IMR-90 (cell line): ENCODE measurements around the gene SERPINA5. TPM values are rescaled to one million over a fixed set of nuclear protein-coding genes. Genes with fewer than 3 reads are reported as not detected.

Source experiments
- ATAC-seq: fragments of 200-7000 bp; cut with Tn5 transposase; 2 replicates; pipeline ENCODE4 v1.9.1; 2020; ENCODE audit warnings: low read depth, mild to moderate bottlenecking, moderate library complexity
- BruUV-seq: library from RNA; stranded (reverse); fragments of 400-500 nt; replicated peaks from 2 replicates; lab custom pipeline; 2021; lab: Mats Ljungman, UMichigan
- CTCF ChIA-PET: fragments of 300-600 bp; formaldehyde crosslinking; extraction: SDS; loops from one replicate; lab custom pipeline; 2021; ENCODE audit warnings: antibody characterized with exemption; lab: Yijun Ruan, JAX
- POLR2A ChIA-PET: fragments of 300-600 bp; sonication (Branson Sonifier 250); formaldehyde crosslinking; loops from one replicate; lab custom pipeline; 2022; ENCODE audit warnings: antibody characterized with exemption; ENCODE audit not compliant: unreplicated experiment; lab: Charles Lee
- DNase-seq: peaks from one replicate; pipeline ENCODE4 v3.0.0; 2013
- H2AFZ ChIP-seq: replicated peaks from 2 replicates; pipeline ENCODE3; 2013; ENCODE audit warnings: low read length, mild to moderate bottlenecking; ENCODE audit not compliant: poor library complexity
- H2AK5ac ChIP-seq: 2 replicates; pipeline ENCODE4 v1.6.1; 2013; ENCODE audit warnings: low read depth, low read length, inconsistent platforms
- H2AK9ac ChIP-seq: replicated peaks from 2 replicates; pipeline ENCODE3; 2013; ENCODE audit warnings: mild to moderate bottlenecking, low read depth, low read length, moderate library complexity; ENCODE audit not compliant: poor library complexity
- H2BK120ac ChIP-seq: 2 replicates; pipeline ENCODE4 v1.6.1; 2013; ENCODE audit warnings: low read depth, low read length, inconsistent platforms
- H2BK15ac ChIP-seq: 3 replicates; pipeline ENCODE4 v1.6.1; 2013; ENCODE audit warnings: low read depth, low read length, inconsistent platforms
- H2BK20ac ChIP-seq: 2 replicates; pipeline ENCODE4 v1.6.1; 2013; ENCODE audit warnings: low read depth, mild to moderate bottlenecking, inconsistent platforms, low read length, moderate library complexity
- H2BK5ac ChIP-seq: 2 replicates; pipeline ENCODE4 v1.6.1; 2013; ENCODE audit warnings: mild to moderate bottlenecking, low read depth, low read length, inconsistent platforms; ENCODE audit not compliant: poor library complexity, severe bottlenecking
- H3K14ac ChIP-seq: replicated peaks from 2 replicates; pipeline ENCODE4 v1.6.1; 2013; ENCODE audit warnings: low read depth, low read length, inconsistent platforms
- H3K18ac ChIP-seq: 2 replicates; pipeline ENCODE4 v1.6.1; 2013; ENCODE audit warnings: low read depth, low read length, control low read depth
- H3K23ac ChIP-seq: 2 replicates; pipeline ENCODE4 v1.6.1; 2013; ENCODE audit warnings: low read depth, low read length, inconsistent platforms
- H3K27ac ChIP-seq: 2 replicates; pipeline ENCODE4 v1.5.1; 2013; ENCODE audit warnings: mild to moderate bottlenecking, control low read depth, low read length; ENCODE audit not compliant: insufficient read depth
- H3K27me3 ChIP-seq: 2 replicates; pipeline ENCODE4 v1.6.1; 2013; ENCODE audit warnings: low read length; ENCODE audit not compliant: control insufficient read depth, insufficient read depth
- H3K36me3 ChIP-seq: 2 replicates; pipeline ENCODE4 v1.6.1; 2013; ENCODE audit warnings: low read length, mixed read lengths; ENCODE audit not compliant: control insufficient read depth, insufficient read depth
- H3K4ac ChIP-seq: 2 replicates; pipeline ENCODE4 v1.6.1; 2013; ENCODE audit warnings: low read depth, low read length, inconsistent platforms
- H3K4me1 ChIP-seq: 2 replicates; pipeline ENCODE4 v1.6.1; 2013; ENCODE audit warnings: low read length, mixed read lengths; ENCODE audit not compliant: control insufficient read depth, insufficient read depth
- H3K4me2 ChIP-seq: 2 replicates; pipeline ENCODE4 v1.6.1; 2013; ENCODE audit warnings: low read depth, mild to moderate bottlenecking, control low read depth, low read length, moderate library complexity
- H3K4me3 ChIP-seq: 2 replicates; pipeline ENCODE4 v1.5.1; 2013; ENCODE audit warnings: low read depth, mild to moderate bottlenecking, control low read depth, low read length, moderate library complexity; ENCODE audit not compliant: insufficient read depth
- H3K56ac ChIP-seq: 2 replicates; pipeline ENCODE4 v1.6.1; 2013; ENCODE audit warnings: low read length, inconsistent platforms; ENCODE audit not compliant: insufficient read depth; ENCODE audit errors: extremely low read depth
- H3K79me1 ChIP-seq, 2 experiments: 2 replicates each; pipeline ENCODE4 v1.6.1; 2013; ENCODE audit warnings: low read length in 2 of 2, inconsistent platforms in 1 of 2, low read depth in 1 of 2
- H3K9ac ChIP-seq: 2 replicates; pipeline ENCODE4 v1.6.1; 2013; ENCODE audit warnings: low read depth, low read length, control low read depth
- H3K9me1 ChIP-seq: 2 replicates; pipeline ENCODE4 v1.6.1; 2013; ENCODE audit warnings: low read length, inconsistent platforms; ENCODE audit not compliant: insufficient read depth
- H3K9me3 ChIP-seq: 2 replicates; pipeline ENCODE4 v1.6.1; 2013; ENCODE audit warnings: low read length; ENCODE audit not compliant: control insufficient read depth, insufficient read depth
- H4K20me1 ChIP-seq: 2 replicates; pipeline ENCODE4 v1.6.1; 2013; ENCODE audit warnings: low read length, inconsistent platforms; ENCODE audit not compliant: insufficient read depth
- H4K5ac ChIP-seq: 2 replicates; pipeline ENCODE4 v1.6.1; 2013; ENCODE audit warnings: mild to moderate bottlenecking, low read depth, low read length, control low read depth
- H4K8ac ChIP-seq, 2 experiments: 2 replicates each; pipeline ENCODE4 v1.6.1; 2013; ENCODE audit warnings: low read depth in 2 of 2, low read length in 2 of 2, control low read depth in 1 of 2, inconsistent platforms in 1 of 2
- H4K91ac ChIP-seq: 2 replicates; pipeline ENCODE4 v1.6.1; 2013; ENCODE audit warnings: low read depth, low read length, inconsistent platforms; ENCODE audit not compliant: insufficient read depth
- BHLHE40 ChIP-seq: fragments of 150-350 bp; IDR thresholded peaks from 2 replicates; pipeline ENCODE4 v1.6.1; 2016; ENCODE audit warnings: mild to moderate bottlenecking, low read depth, low read length
- CEBPB ChIP-seq: IDR thresholded peaks from 2 replicates; pipeline ENCODE4 v1.6.1; 2012; ENCODE audit warnings: low read depth, low read length, improper control_type of control experiment
- CHD1 ChIP-seq: IDR thresholded peaks from 2 replicates; pipeline ENCODE4 v1.6.1; 2012; ENCODE audit warnings: low read depth, low read length, improper control_type of control experiment
- MAFK ChIP-seq: IDR thresholded peaks from 2 replicates; pipeline ENCODE4 v1.6.1; 2012; ENCODE audit warnings: low read depth, low read length, improper control_type of control experiment
- MAZ ChIP-seq: IDR thresholded peaks from 2 replicates; pipeline ENCODE4 v1.6.1; 2012; ENCODE audit warnings: low read depth, mild to moderate bottlenecking, low read length, improper control_type of control experiment, moderate library complexity, borderline replicate concordance
- NFE2L2 ChIP-seq: fragments of 150-350 bp; IDR thresholded peaks from 2 replicates; pipeline ENCODE4 v1.6.1; 2016; ENCODE audit warnings: low read depth, mild to moderate bottlenecking, low read length
- POLR2A ChIP-seq: IDR thresholded peaks from 2 replicates; pipeline ENCODE4 v1.6.1; 2012; ENCODE audit warnings: mild to moderate bottlenecking, low read depth, low read length
- RAD21 ChIP-seq: IDR thresholded peaks from 2 replicates; pipeline ENCODE4 v1.6.1; 2012; ENCODE audit warnings: low read length, improper control_type of control experiment
- RCOR1 ChIP-seq: IDR thresholded peaks from 2 replicates; pipeline ENCODE4 v1.6.1; 2012; ENCODE audit warnings: mild to moderate bottlenecking, low read length, improper control_type of control experiment; ENCODE audit not compliant: insufficient replicate concordance
- RFX5 ChIP-seq: IDR thresholded peaks from 2 replicates; pipeline ENCODE4 v1.8.0; 2012; ENCODE audit warnings: low read depth, mild to moderate bottlenecking, low read length, moderate library complexity
- USF2 ChIP-seq: fragments of 150-350 bp; IDR thresholded peaks from 2 replicates; pipeline ENCODE4 v1.6.1; 2017; ENCODE audit warnings: mild to moderate bottlenecking, antibody characterized with exemption, low read length, low read depth
- WGBS, 2 experiments: methylation state at CpG; one replicate each; pipeline versions ENCODE4 v1.1.5 to v1.1.7; 2013; ENCODE audit warnings: missing lambda C conversion rate in 2 of 2; ENCODE audit not compliant: insufficient read length in 1 of 2; ENCODE audit errors: extremely low coverage in 2 of 2; 5-methylcytosine and 5-hydroxymethylcytosine counted together
- dilution Hi-C: fragments of 300-500 bp; cut with HindIII; formaldehyde crosslinking; loops from one replicate; pipeline ENCODE4 v1.14.3; 2018; ENCODE audit warnings: low sequenced_read_pairs; ENCODE audit not compliant: unreplicated experiment
- in situ Hi-C: fragments of 300-500 bp; cut with MboI; formaldehyde crosslinking; loops from 3 replicates; pipeline ENCODE4 v1.14.3; 2019; ENCODE audit warnings: low sequenced_read_pairs, inconsistent platforms, mixed read lengths
- intact Hi-C: fragments of 100-400 bp; cut with micrococcal nuclease; formaldehyde crosslinking; loops from 2 replicates; pipeline ENCODE4 v1.10.0; 2022
- polyA plus RNA-seq, 3 experiments: library from polyadenylated mRNA; depleted of rRNA; stranded (reverse); fragments of >200 nt; gene quantifications; 2 replicates each; pipeline ENCODE4 v1.2.3, GENCODE V29; 2012; ENCODE audit warnings: low replicate concordance in 1 of 3
- total RNA-seq: library from RNA; depleted of rRNA; stranded (reverse); fragments of >200 nt; gene quantifications from 2 replicates; pipeline ENCODE4 v1.2.3, GENCODE V29; 2012

SERPINA5 gene
- total and polyA plus RNA-seq, 2 of the 4 experiments (the other 2 are of a cell fraction) = not detected

- Histone ChIP-seq H3K4ac (no peak overlapping the region), H3K27ac (no peak overlapping the region), H3K18ac (no peak overlapping the region), H2BK5ac (no peak overlapping the region), H3K36me3 (no peaks in the 10 kb centered on the region), H3K79me1 (no peaks in the 10 kb centered on the region), H3K4me3 (no peak overlapping the region), H3K27me3 (peaks cover 8% of the 10 kb centered on the region), H2AK5ac (no peak overlapping the region), H3K4me2 (no peak overlapping the region), H3K9me3 (no peaks in the 10 kb centered on the region), H2BK15ac (no peak overlapping the region), H2AK9ac (no peak overlapping the region), H4K5ac (no peak overlapping the region), H4K91ac (no peak overlapping the region), H3K14ac (no peak overlapping the region), H3K56ac (no peak overlapping the region), H3K9ac (no peak overlapping the region), H2AFZ (no peak overlapping the region), H2BK120ac (no peak overlapping the region), H2BK20ac (no peak overlapping the region), H4K20me1 (no peaks in the 10 kb centered on the region), H4K8ac (no peak overlapping the region), H3K9me1 (no peaks in the 10 kb centered on the region), H3K23ac (no peak overlapping the region), H3K4me1 (no peaks in the 10 kb centered on the region)
- TF ChIP-seq RCOR1 (no peak), RFX5 (no peak), MAFK (no peak), CHD1 (no peak), CEBPB (no peak), USF2 (no peak), POLR2A (no peak), MAZ (no peak), RAD21 (no peak), NFE2L2 (no peak), BHLHE40 (no peak)
- BruUV-seq = no TSS peak
- WGBS, 2 experiments = 73% methylated on average over 3 of the region's 5 CpGs; no CpG with 5 or more reads in 1 of the 2 experiments
- in situ Hi-C loops = no loop called here
- no peak for DNase-seq
- ChIA-PET CTCF (no interaction called here), POLR2A (no interaction called here)
- no peak for ATAC-seq
- dilution Hi-C loops = no loop called here
- intact Hi-C loops = no loop called here
Observed at GRCh38 chr14:94628578-94628977, 47.4 kb downstream of the SERPINA5 start.
